ENCODE data around the gene NDUFAF7.

The NDUFAF7 gene

GRCh38 chr2:37215250-37215649 is 16.2 kb upstream of the NDUFAF7 start:
- peaks cover 2% of the 10 kb centered on the region for H3K4me1 ChIP-seq (ENCODE audit: control insufficient read depth, insufficient read depth, low read depth, low read length)
- no peaks in the 10 kb centered on the region for H3K27me3 ChIP-seq (ENCODE audit: control insufficient read depth in 1 of 2, insufficient read depth in 1 of 2, low read length in 2 of 2)
- H4K91ac ChIP-seq (ENCODE audit: low read length): no peak overlapping the region
- no peak for DNase-seq
- H3K79me1 ChIP-seq (replicated peaks; ENCODE audit: low read length, poor library complexity, severe bottlenecking): peaks cover 8% of the 10 kb centered on the region
- H2AK5ac ChIP-seq (ENCODE audit: low read length, severe bottlenecking): no peak overlapping the region
- no peak overlapping the region for H2BK5ac ChIP-seq (ENCODE audit: low read depth, low read length, poor library complexity, severe bottlenecking)
- peak overlapping the region; percentile 55 for H3K9ac ChIP-seq (ENCODE audit: low read length)
- no peak overlapping the region for H2BK15ac ChIP-seq (ENCODE audit: low read depth, poor library complexity, severe bottlenecking)
- H2AFZ ChIP-seq (ENCODE audit: low read depth, low read length): no peak overlapping the region
- no peak overlapping the region for H3K4me3 ChIP-seq (ENCODE audit: insufficient read depth in 1 of 2, low read depth in 1 of 2, low read length in 2 of 2)
- peaks cover 8 to 90% of the 10 kb centered on the region in 2 experiments for H3K36me3 ChIP-seq (ENCODE audit: control insufficient read depth in 1 of 2, insufficient read depth in 2 of 2, low read depth in 1 of 2, low read length in 2 of 2)
- H2BK12ac ChIP-seq (ENCODE audit: low read length in 2 of 2): no peak overlapping the region
- H3K18ac ChIP-seq (ENCODE audit: low read depth in 1 of 2, low read length in 2 of 2): no peak overlapping the region
- no CpG with 5 or more reads among the region's 1 CpG for WGBS
- H3K9me3 ChIP-seq (ENCODE audit: control insufficient read depth, low read length): no peaks in the 10 kb centered on the region
- no peak overlapping the region for H3K27ac ChIP-seq (ENCODE audit: low read length, poor library complexity, severe bottlenecking)
- H3K4ac ChIP-seq (ENCODE audit: low read depth in 1 of 2, low read length in 2 of 2): no peak overlapping the region
- H2BK120ac ChIP-seq (ENCODE audit: low read depth, low read length): no peak overlapping the region
- no peak overlapping the region for H4K8ac ChIP-seq (ENCODE audit: low read length)
- no peak overlapping the region for H3K23ac ChIP-seq (ENCODE audit: low read length in 2 of 2)
- no peak overlapping the region for H3K14ac ChIP-seq (ENCODE audit: low read length in 2 of 2)
- no peak overlapping the region for H3K4me2 ChIP-seq (ENCODE audit: low read length, poor library complexity, severe bottlenecking)

GRCh38 chr2:37219046-37219445 is 12.4 kb upstream of the NDUFAF7 start:
- Histone ChIP-seq H2BK120ac (ENCODE audit: low read depth, low read length) (no peak overlapping the region), H3K23ac (ENCODE audit: low read length in 2 of 2) (no peak overlapping the region), H3K9me3 (ENCODE audit: control insufficient read depth, low read length) (no peaks in the 10 kb centered on the region), H2AFZ (ENCODE audit: low read depth, low read length) (no peak overlapping the region), H3K4me2 (ENCODE audit: low read length, poor library complexity, severe bottlenecking) (no peak overlapping the region), H2BK5ac (ENCODE audit: low read depth, low read length, poor library complexity, severe bottlenecking) (no peak overlapping the region), H4K8ac (ENCODE audit: low read length) (no peak overlapping the region), H3K14ac (ENCODE audit: low read length in 2 of 2) (no peak overlapping the region), H3K4ac (ENCODE audit: low read depth in 1 of 2, low read length in 2 of 2) (no peak overlapping the region), H3K27me3 (ENCODE audit: control insufficient read depth in 1 of 2, insufficient read depth in 1 of 2, low read length in 2 of 2) (no peaks in the 10 kb centered on the region), H2BK15ac (ENCODE audit: low read depth, poor library complexity, severe bottlenecking) (no peak overlapping the region), H3K18ac (ENCODE audit: low read depth in 1 of 2, low read length in 2 of 2) (no peak overlapping the region), H3K27ac (ENCODE audit: low read length, poor library complexity, severe bottlenecking) (no peak overlapping the region), H3K36me3 (ENCODE audit: control insufficient read depth in 1 of 2, insufficient read depth in 2 of 2, low read depth in 1 of 2, low read length in 2 of 2) (peaks cover 11 to 90% of the 10 kb centered on the region in 2 experiments), H3K4me1 (ENCODE audit: control insufficient read depth, insufficient read depth, low read depth, low read length) (no peaks in the 10 kb centered on the region), H3K9ac (ENCODE audit: low read length) (no peak overlapping the region), H2BK12ac (ENCODE audit: low read length in 2 of 2) (no peak overlapping the region), H3K79me1 (replicated peaks; ENCODE audit: low read length, poor library complexity, severe bottlenecking) (peaks cover 16% of the 10 kb centered on the region), H3K4me3 (ENCODE audit: insufficient read depth in 1 of 2, low read depth in 1 of 2, low read length in 2 of 2) (no peak overlapping the region), H4K91ac (ENCODE audit: low read length) (no peak overlapping the region), H2AK5ac (ENCODE audit: low read length, severe bottlenecking) (no peak overlapping the region)
- DNase-seq: no peak
- WGBS: over 99% methylated on average over 4 of the region's 4 CpGs

- no peak overlapping the region for H3K23ac ChIP-seq (ENCODE audit: low read length in 2 of 2)
- no peak overlapping the region for H3K9ac ChIP-seq (ENCODE audit: low read length)
- H2AFZ ChIP-seq (ENCODE audit: low read depth, low read length): no peak overlapping the region
- H2BK5ac ChIP-seq (ENCODE audit: low read depth, low read length, poor library complexity, severe bottlenecking): no peak overlapping the region
- H3K4ac ChIP-seq (ENCODE audit: low read depth in 1 of 2, low read length in 2 of 2): no peak overlapping the region
- no peak overlapping the region for H3K4me2 ChIP-seq (ENCODE audit: low read length, poor library complexity, severe bottlenecking)
- WGBS: 97% methylated on average over 4 of the region's 4 CpGs
- H3K27me3 ChIP-seq (ENCODE audit: control insufficient read depth in 1 of 2, insufficient read depth in 1 of 2, low read length in 2 of 2): no peaks in the 10 kb centered on the region
- no peak overlapping the region for H2BK12ac ChIP-seq (ENCODE audit: low read length in 2 of 2)
- no peak overlapping the region for H3K14ac ChIP-seq (ENCODE audit: low read length in 2 of 2)
- H3K27ac ChIP-seq (ENCODE audit: low read length, poor library complexity, severe bottlenecking): no peak overlapping the region
- no peak overlapping the region for H4K91ac ChIP-seq (ENCODE audit: low read length)
- H2BK15ac ChIP-seq (ENCODE audit: low read depth, poor library complexity, severe bottlenecking): no peak overlapping the region
- H3K4me3 ChIP-seq (ENCODE audit: insufficient read depth in 1 of 2, low read depth in 1 of 2, low read length in 2 of 2): no peak overlapping the region
- no peak overlapping the region for H3K18ac ChIP-seq (ENCODE audit: low read depth in 1 of 2, low read length in 2 of 2)
- peaks cover 16% of the 10 kb centered on the region for H3K79me1 ChIP-seq (replicated peaks; ENCODE audit: low read length, poor library complexity, severe bottlenecking)
- H3K36me3 ChIP-seq (ENCODE audit: control insufficient read depth in 1 of 2, insufficient read depth in 2 of 2, low read depth in 1 of 2, low read length in 2 of 2): peaks cover 10 to 77% of the 10 kb centered on the region in 2 experiments
- H3K9me3 ChIP-seq (ENCODE audit: control insufficient read depth, low read length): no peaks in the 10 kb centered on the region
- H4K8ac ChIP-seq (ENCODE audit: low read length): no peak overlapping the region
- H3K4me1 ChIP-seq (ENCODE audit: control insufficient read depth, insufficient read depth, low read depth, low read length): no peaks in the 10 kb centered on the region
- DNase-seq: no peak
- no peak overlapping the region for H2AK5ac ChIP-seq (ENCODE audit: low read length, severe bottlenecking)
- no peak overlapping the region for H2BK120ac ChIP-seq (ENCODE audit: low read depth, low read length)
Observed at GRCh38 chr2:37223131-37223530, 8.3 kb upstream of the NDUFAF7 start.

GRCh38 chr2:37224063-37224462 is 7.4 kb upstream of the NDUFAF7 start:
- H3K27ac ChIP-seq (ENCODE audit: low read length, poor library complexity, severe bottlenecking): no peak overlapping the region
- H3K23ac ChIP-seq (ENCODE audit: low read length in 2 of 2): no peak overlapping the region
- no peak overlapping the region for H2BK120ac ChIP-seq (ENCODE audit: low read depth, low read length)
- H2BK5ac ChIP-seq (ENCODE audit: low read depth, low read length, poor library complexity, severe bottlenecking): no peak overlapping the region
- peaks cover 17% of the 10 kb centered on the region for H3K79me1 ChIP-seq (replicated peaks; ENCODE audit: low read length, poor library complexity, severe bottlenecking)
- no peak overlapping the region for H3K4ac ChIP-seq (ENCODE audit: low read depth in 1 of 2, low read length in 2 of 2)
- 100% methylated on average over 1 of the region's 1 CpG for WGBS
- H2AK5ac ChIP-seq (ENCODE audit: low read length, severe bottlenecking): no peak overlapping the region
- H3K27me3 ChIP-seq (ENCODE audit: control insufficient read depth in 1 of 2, insufficient read depth in 1 of 2, low read length in 2 of 2): no peaks in the 10 kb centered on the region
- no peak overlapping the region for H3K4me2 ChIP-seq (ENCODE audit: low read length, poor library complexity, severe bottlenecking)
- no peak overlapping the region for H2BK15ac ChIP-seq (ENCODE audit: low read depth, poor library complexity, severe bottlenecking)
- H4K8ac ChIP-seq (ENCODE audit: low read length): no peak overlapping the region
- H2BK12ac ChIP-seq (ENCODE audit: low read length in 2 of 2): no peak overlapping the region
- no peaks in the 10 kb centered on the region for H3K4me1 ChIP-seq (ENCODE audit: control insufficient read depth, insufficient read depth, low read depth, low read length)
- H3K36me3 ChIP-seq (ENCODE audit: control insufficient read depth in 1 of 2, insufficient read depth in 2 of 2, low read depth in 1 of 2, low read length in 2 of 2): peaks cover 12 to 74% of the 10 kb centered on the region in 2 experiments
- H3K14ac ChIP-seq (ENCODE audit: low read length in 2 of 2): no peak overlapping the region
- no peak overlapping the region for H4K91ac ChIP-seq (ENCODE audit: low read length)
- no peaks in the 10 kb centered on the region for H3K9me3 ChIP-seq (ENCODE audit: control insufficient read depth, low read length)
- H2AFZ ChIP-seq (ENCODE audit: low read depth, low read length): no peak overlapping the region
- H3K4me3 ChIP-seq (ENCODE audit: insufficient read depth in 1 of 2, low read depth in 1 of 2, low read length in 2 of 2): no peak overlapping the region
- no peak for DNase-seq
- H3K9ac ChIP-seq (ENCODE audit: low read length): no peak overlapping the region
- H3K18ac ChIP-seq (ENCODE audit: low read depth in 1 of 2, low read length in 2 of 2): no peak overlapping the region

Measured in mesenchymal stem cell (in vitro differentiated cells and primary cell).